HG02678 (cell line): ENCODE data around the gene NFIC.

Experiments
- ATAC-seq: cut with Tn5 transposase; IDR thresholded peaks from one replicate; pipeline ENCODE4 v1.9.1; 2021; ENCODE audit warnings: mild to moderate bottlenecking, moderate library complexity; ENCODE audit not compliant: unreplicated experiment

The NFIC gene

GRCh38 chr19:3464587-3465235 is 98.3 kb downstream of the NFIC start:
- no peak for ATAC-seq

GRCh38 chr19:3465552-3465951 is 99.2 kb downstream of the NFIC start:
- ATAC-seq: no peak

DNA sequence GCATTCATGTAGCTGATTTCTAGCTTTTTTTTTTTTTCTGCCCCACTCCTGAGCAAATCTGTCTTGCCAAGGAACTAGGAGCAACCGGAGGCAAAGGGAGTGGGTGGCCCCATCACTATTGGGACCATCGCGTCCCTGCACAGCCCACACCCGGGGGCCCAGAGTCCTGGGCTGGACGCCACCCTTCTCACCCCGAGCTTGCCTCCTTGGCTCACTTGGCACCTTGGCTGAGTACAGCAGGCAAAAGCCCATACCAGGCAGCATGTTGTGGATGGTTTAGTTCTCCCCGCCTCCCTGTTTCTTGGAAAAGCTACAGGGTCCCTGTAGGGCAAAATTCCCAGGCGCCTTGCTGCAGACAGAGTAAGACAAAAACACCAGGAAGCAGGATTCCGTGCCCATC is 100.3 kb downstream of the NFIC start:
- ATAC-seq: no peak

- ATAC-seq: no peak
Measured at GRCh38 chr19:3467437-3468198, 101.2 kb downstream of the NFIC start.

GRCh38 chr19:3468211-3468610 is 101.8 kb downstream of the NFIC start:
- no peak for ATAC-seq

DNA sequence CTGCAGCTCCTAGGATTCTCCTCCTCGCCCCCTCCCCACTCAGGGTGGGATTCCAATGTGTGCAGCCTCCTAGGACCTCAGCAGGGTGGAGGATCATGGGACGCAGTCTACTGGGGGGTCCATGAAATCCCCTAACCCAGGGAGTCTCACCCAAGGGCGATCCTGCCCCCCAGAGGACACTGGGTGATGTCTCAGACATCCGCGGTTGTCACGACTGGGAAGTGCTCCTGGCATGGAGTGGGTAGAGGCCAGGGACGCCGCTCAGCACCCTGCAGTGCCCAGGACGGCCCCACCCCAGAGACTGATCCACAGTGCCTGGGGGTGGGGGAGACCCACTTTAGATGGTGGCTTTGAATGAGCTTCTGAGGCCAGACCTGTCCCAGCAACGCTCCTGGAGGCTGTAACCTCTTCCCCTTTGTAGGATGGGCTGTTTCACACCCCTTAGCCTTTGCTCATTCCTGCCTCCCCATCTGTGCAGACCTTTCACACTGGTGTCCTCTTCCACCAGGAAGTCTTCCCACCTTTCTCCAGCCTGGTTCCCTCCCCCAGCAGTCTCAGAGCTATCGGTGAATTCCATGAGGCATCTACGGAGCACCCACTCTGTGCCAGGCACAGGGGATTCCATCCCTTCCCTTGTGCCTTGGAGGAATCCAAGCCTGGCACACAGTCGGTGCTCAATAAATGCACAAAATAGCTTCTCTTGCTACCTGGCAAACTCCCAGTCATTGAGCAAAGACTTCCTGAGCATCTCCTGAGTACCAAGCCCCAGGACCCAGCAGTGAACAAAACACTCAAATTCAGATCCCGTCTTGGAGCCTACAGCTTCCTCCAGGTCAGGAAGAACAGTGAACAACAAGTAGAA is 103.5 kb downstream of the NFIC start:
- no peak for ATAC-seq

DNA sequence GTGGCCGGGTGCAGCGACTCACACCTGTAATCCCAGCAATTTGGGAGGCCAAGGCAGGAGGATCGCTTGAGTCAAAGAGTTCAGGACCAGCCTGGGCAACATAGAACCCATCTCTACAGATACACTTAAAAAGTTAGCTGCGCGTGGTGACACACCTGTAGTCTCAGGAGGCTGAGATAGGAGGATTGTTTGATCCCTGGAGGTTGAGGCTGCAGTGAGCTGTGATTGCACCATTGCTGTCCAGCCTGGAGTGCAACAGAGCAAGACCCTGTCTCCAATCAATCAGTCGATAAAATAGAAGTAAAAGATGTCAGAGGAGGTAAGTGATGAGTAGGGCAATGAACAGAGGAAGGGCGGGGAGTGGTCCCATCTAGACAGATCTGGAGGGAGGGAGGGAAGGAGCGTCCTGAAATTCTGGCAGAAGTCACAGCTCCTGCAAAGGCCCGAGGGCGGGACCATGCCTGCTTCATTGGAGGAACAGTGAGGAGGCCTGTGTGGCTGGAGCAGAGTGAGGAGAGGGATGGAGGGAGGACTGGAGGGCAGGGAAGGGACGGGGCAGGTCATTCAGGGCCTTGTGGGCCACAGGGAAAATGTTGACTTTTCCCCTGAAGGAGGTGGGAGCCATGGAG is 104.2 kb downstream of the NFIC start:
- ATAC-seq: no peak

GRCh38 chr19:3471954-3472655 is 105.7 kb downstream of the NFIC start:
- no peak for ATAC-seq

DNA sequence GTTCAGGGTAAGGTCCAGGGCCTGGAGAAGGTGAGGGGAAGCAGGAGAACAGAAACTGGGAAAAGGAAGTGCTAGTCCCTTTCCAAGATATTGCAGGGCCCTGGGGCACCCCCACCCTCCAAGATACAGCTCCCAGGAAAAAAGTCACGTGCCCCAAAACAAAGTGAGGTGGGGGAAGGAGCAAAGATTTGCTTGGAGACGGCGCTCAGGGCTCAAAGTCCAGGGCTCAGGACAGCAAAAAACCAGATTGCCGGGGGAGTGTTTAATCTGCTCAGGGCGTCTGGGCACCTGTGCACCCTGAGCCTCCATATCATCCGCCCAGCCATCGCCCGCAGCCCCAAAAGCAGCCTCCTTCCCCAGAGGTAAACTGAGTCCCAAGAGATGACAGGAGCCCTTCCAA is 107.6 kb downstream of the NFIC start:
- no peak for ATAC-seq

DNA sequence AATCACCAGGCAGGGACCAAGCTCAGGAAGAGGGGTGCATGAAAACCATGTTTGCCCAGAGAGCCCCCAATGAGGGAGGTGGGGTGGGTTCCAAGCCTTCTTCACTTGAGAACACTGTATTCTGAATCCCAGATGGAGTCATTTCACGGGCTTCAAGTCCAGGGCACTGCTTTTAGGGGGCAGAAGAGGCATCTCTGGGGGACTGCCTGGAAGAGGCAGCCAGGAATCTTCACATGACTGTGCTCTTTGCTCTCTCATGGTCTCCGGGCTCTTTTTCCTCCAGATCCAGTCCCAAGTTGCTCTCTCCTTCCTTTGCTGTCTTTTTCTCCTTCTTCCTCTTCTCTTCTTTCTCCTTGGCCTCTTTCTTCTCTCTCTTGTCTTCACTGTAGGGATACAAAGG is 108.2 kb downstream of the NFIC start:
- ATAC-seq: no peak

GRCh38 chr19:3475449-3475848 is 109.1 kb downstream of the NFIC start:
- ATAC-seq: no peak

DNA sequence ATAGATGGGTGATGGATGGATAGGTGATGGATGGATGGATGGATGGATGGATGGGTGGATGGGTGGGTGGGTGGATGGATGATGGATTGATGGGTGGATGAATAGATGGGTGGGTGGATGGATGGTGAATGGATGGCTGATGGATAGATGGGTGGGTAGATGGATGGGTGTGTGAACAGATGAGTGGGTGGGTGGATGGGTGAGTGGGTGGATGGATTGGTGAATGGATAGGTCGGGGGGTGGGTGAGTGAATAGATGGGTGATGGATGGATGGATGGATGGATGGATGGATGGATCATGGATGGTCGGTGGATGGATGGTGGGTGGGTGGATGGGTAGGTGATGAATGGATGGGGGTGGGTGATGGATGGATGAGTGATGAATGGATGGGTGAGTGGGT is 110.4 kb downstream of the NFIC start:
- ATAC-seq: no peak

DNA sequence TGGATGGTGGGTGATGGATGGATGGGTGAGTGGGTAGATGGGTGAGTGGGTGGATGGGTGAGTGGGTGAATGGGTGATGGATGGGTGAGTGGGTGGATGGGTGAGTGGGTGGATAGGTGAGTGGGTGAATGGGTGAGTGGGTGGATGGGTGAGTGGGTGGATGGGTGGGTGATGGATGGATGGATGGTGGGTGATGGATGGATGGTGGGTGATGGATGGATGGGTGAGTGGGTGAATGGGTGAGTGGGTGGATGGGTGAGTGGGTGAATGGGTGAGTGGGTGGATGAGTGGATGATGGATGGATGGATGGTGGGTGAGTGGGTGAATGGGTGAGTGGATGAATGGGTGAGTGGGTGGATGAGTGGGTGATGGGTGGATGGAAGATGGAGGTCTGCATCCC is 111.1 kb downstream of the NFIC start:
- ATAC-seq: no peak

GRCh38 chr19:3477951-3478350 is 111.6 kb downstream of the NFIC start:
- ATAC-seq: no peak

DNA sequence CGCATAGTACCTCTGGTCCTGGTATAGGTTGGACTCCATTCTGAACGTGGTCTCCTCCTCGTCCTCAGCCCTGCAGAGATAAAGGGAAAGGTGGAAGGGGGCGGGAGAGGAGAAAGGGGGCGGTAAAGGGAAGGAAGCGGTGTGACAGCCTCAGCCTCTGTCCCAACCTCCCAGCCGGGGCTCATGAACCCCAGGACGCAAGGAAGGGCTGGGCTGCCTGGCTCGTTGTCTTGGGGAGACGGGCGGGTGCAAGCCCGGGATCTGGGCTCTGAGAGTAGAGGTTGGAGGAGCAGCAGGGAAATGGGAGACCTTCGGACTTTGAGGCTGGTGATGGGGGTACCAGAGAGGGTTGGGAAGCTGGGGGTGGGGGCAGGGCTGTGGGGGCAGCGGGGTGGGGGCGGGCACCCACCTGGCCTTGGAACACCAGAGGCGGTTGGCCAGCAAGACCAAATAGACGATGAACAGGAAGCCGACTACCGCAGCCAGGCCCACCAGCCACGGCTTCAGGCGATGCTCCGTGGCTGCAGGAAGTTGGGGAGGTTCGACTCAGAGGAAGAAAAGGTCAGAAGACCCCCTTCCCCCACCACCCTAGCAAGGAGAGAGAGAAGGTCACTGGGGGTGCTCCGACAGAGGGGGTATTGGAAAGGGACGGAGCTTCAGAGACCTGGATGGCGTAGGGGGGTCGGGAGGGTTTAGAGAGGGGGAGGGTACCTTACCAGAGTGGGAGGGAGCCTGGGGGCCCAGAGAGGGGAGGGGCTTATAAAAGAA is 112.2 kb downstream of the NFIC start:
- no peak for ATAC-seq

GRCh38 chr19:3479177-3479833 is 112.9 kb downstream of the NFIC start:
- ATAC-seq: no peak

DNA sequence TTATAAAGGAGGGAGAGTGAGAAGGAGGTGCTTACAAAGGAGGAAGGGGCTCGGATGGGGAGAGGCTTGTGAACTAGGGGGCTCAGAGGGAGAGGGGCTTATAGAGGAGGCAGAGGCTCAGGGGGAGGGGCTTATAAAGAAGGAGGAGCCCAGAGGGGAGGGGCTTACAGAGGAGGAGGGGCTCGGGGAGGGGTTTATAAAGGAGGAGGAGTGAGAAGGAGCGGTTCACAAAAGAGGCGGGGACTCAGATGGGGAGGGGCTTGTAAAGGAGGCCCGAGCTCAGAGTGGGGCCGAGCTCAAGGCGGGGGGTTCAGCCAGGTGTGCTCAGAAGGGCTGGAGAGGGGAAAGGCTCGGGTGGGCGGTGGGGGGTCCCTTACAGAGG is 113.4 kb downstream of the NFIC start:
- ATAC-seq: no peak

GRCh38 chr19:3480383-3481091 is 114.2 kb downstream of the NFIC start, which contains the start of gene SMIM24:
TSS of gene SMIM24 (minus strand) at chr19:3480525. CDS start at chr19:3480463, 62 bp downstream.
- ATAC-seq: no peak
